ENCODE measurements around the gene LAMC1.

The LAMC1 gene

GRCh38 chr1:183126528-183126927 lies 103.3 kb downstream of the LAMC1 start:
- TF ChIP-seq CTCF (conservative IDR thresholded peaks at IDR 0.05) (no peak), ZFX (IDR thresholded peaks at IDR 0.05) (no peak)
- H3K27ac ChIP-seq: no peak overlapping the region

GRCh38 chr1:183129921-183130690 lies 106.9 kb downstream of the LAMC1 start:
- no peak for TF ChIP-seq ZFX (IDR thresholded peaks at IDR 0.05)
- TF ChIP-seq CTCF (conservative IDR thresholded peaks at IDR 0.05): no peak
- H3K27ac ChIP-seq: no peak overlapping the region

DNA sequence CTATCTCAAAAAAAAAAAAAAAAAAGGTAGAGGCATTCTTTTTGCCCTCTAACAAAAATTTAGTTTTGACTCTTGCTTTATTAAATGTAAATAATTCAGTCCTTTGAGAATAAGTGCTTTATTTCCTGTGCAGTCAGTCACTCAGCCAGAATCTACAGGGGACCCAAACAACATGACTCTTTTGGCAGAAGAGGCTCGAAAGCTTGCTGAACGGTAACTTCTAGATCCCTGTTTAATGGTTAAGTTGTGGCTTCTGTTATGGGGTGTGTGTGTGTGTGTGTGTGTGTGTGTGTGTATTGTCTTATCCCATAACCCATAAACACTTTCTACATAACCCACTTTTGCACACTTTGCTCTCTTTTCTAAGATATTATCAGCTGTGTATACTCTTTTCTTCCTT lies 107.9 kb downstream of the LAMC1 start:
- no peak overlapping the region for H3K27ac ChIP-seq
- TF ChIP-seq ZFX (IDR thresholded peaks at IDR 0.05) (no peak), CTCF (conservative IDR thresholded peaks at IDR 0.05) (no peak)

DNA sequence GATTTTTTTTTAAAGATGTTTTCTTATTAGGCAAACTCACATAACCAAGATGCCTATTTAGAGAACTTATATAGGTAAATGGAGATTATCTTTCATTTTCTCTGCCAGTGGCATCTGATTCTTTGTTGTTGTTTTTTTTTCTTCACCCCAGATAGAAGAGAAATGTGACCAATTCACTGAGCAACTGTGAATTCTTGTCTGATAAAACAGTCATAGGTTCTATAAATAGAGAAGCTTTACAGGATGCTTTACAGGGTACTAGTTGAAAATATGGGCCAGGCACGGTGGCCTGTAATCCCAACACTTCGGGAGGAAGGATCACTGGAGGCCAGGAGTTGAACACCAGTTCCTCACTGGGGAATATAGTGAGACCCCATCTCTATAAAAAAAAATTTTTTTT lies 112.1 kb downstream of the LAMC1 start:
- no peak overlapping the region for H3K27ac ChIP-seq
- TF ChIP-seq ZFX (IDR thresholded peaks at IDR 0.05) (no peak), CTCF (conservative IDR thresholded peaks at IDR 0.05) (no peak)

- TF ChIP-seq ZFX (IDR thresholded peaks at IDR 0.05) (no peak), CTCF (conservative IDR thresholded peaks at IDR 0.05) (no peak)
- H3K27ac ChIP-seq: no peak overlapping the region
Observed at GRCh38 chr1:183137782-183138181, 114.6 kb downstream of the LAMC1 start.

DNA sequence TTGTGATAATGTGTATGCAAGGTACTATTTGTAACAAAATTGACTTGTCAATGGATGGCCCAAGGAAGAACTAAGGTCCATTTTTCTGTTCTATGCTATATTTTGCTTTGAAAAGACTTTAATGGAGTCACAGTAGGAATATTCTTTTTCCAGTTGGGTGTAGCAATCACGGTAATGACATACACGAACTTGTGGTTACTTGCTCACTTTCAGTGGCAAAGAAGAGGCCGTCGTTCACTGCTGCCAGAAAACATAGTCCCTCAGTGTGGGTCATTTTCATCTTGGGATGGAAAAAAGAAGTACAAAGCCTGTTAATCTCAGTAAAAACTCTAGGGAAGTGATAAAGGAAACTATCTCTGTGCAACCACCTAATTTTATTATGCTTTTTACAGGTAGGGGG lies 115.1 kb downstream of the LAMC1 start:
- H3K27ac ChIP-seq: no peak overlapping the region

More for the DNA sequence above, 115.1 kb downstream of the LAMC1 start:
- no peak for TF ChIP-seq CTCF (conservative IDR thresholded peaks at IDR 0.05)
- TF ChIP-seq ZFX (IDR thresholded peaks at IDR 0.05): no peak
